OCI-LY7 (cell line): ENCODE data around the gene DNASE1L1. TPM values are rescaled to one million over a fixed set of nuclear protein-coding genes. Genes with fewer than 3 reads are reported as not detected.

Source experiments
- BruUV-seq: library from RNA; stranded (reverse); fragments of 400-500 nt; replicated peaks from 2 replicates; lab custom pipeline; 2021; lab: Mats Ljungman, UMichigan
- CTCF ChIA-PET: fragments of 300-600 bp; sonication (Branson Sonifier 250); formaldehyde crosslinking; loops from one replicate; lab custom pipeline; 2022; ENCODE audit warnings: antibody characterized with exemption; ENCODE audit not compliant: unreplicated experiment; lab: Charles Lee
- POLR2A ChIA-PET: fragments of 300-600 bp; sonication (Branson Sonifier 250); formaldehyde crosslinking; loops from one replicate; lab custom pipeline; 2022; ENCODE audit warnings: antibody characterized with exemption; lab: Charles Lee
- DNase-seq: peaks from one replicate; pipeline ENCODE4 v3.0.0-alpha.2; 2015; ENCODE audit warnings: low spot score
- H2AFZ ChIP-seq: fragments of 200-600 bp; sonication (generic), shearing (Covaris generic); 2 replicates; pipeline ENCODE4 v1.6.1; 2014; ENCODE audit warnings: mild to moderate bottlenecking, antibody characterized with exemption, low read length, moderate library complexity
- H3K27ac ChIP-seq: fragments of 200-600 bp; sonication (generic); 2 replicates; pipeline ENCODE4 v1.5.1; 2014; ENCODE audit warnings: mixed run types, low read depth, mild to moderate bottlenecking, moderate library complexity, low read length, inconsistent platforms; ENCODE audit not compliant: poor library complexity, severe bottlenecking
- H3K36me3 ChIP-seq: fragments of 200-600 bp; sonication (generic); 2 replicates; pipeline ENCODE4 v1.6.1; 2014; ENCODE audit warnings: mild to moderate bottlenecking, antibody characterized with exemption, low read length, moderate library complexity, mixed read lengths; ENCODE audit not compliant: insufficient read depth
- H3K4me1 ChIP-seq: fragments of 200-600 bp; sonication (generic); 2 replicates; pipeline ENCODE4 v1.5.1; 2014; ENCODE audit warnings: mild to moderate bottlenecking, low read length; ENCODE audit not compliant: insufficient read depth, poor library complexity, severe bottlenecking
- H3K4me2 ChIP-seq: fragments of 200-600 bp; sonication (generic); 2 replicates; pipeline ENCODE4 v1.6.1; 2014; ENCODE audit warnings: mild to moderate bottlenecking, low read length
- H3K4me3 ChIP-seq: fragments of 200-600 bp; sonication (generic); 2 replicates; pipeline ENCODE4 v1.5.1; 2014; ENCODE audit warnings: mild to moderate bottlenecking, low read depth, low read length; ENCODE audit not compliant: poor library complexity, severe bottlenecking
- H3K79me2 ChIP-seq: fragments of 200-600 bp; sonication (generic); 2 replicates; pipeline ENCODE4 v1.6.1; 2016; ENCODE audit warnings: low read depth, mild to moderate bottlenecking, low read length, moderate library complexity, mixed read lengths; ENCODE audit not compliant: insufficient read depth
- H3K9me2 ChIP-seq: fragments of 200-600 bp; sonication (generic); 2 replicates; pipeline ENCODE4 v1.6.1; 2016; ENCODE audit warnings: mild to moderate bottlenecking, low read length, mixed read lengths; ENCODE audit not compliant: insufficient read depth
- H3K9me3 ChIP-seq: fragments of 200-600 bp; sonication (generic); 2 replicates; pipeline ENCODE4 v1.6.1; 2014; ENCODE audit warnings: mild to moderate bottlenecking, mixed run types, low read length, mixed read lengths
- H4K20me1 ChIP-seq: fragments of 200-600 bp; sonication (generic); 2 replicates; pipeline ENCODE4 v1.6.1; 2014; ENCODE audit warnings: mild to moderate bottlenecking, antibody characterized with exemption, low read length, moderate library complexity, mixed read lengths; ENCODE audit not compliant: insufficient read depth
- CTCF ChIP-seq: fragments of 200-600 bp; sonication (generic); conservative IDR thresholded peaks from 2 replicates; pipeline ENCODE4 v1.5.1; 2014; ENCODE audit warnings: mild to moderate bottlenecking, antibody characterized with exemption, low read length, moderate library complexity, mixed read lengths
- EZH2phosphoT487 ChIP-seq: fragments of 200-600 bp; sonication (generic); IDR thresholded peaks from 2 replicates; pipeline ENCODE4 v1.6.1; 2018; ENCODE audit warnings: low read depth, borderline replicate concordance, mild to moderate bottlenecking, mixed run types, antibody characterized with exemption, low read length, moderate library complexity, mixed read lengths
- intact Hi-C: fragments of 100-400 bp; cut with micrococcal nuclease; formaldehyde crosslinking; loops from one replicate; pipeline ENCODE4 v1.10.0; 2022; ENCODE audit not compliant: unreplicated experiment
- total RNA-seq, 2 experiments: library from RNA; depleted of rRNA in 1 of 2; stranded (reverse); fragments of >200 nt in 1 of 2; shearing (Covaris generic) in 1 of 2; gene quantifications; 2 replicates each; pipeline ENCODE4 v1.2.3, GENCODE V29; 2014 to 2022

Gene DNASE1L1
- total RNA-seq, 2 experiments from 2014 or later, result 23.1 to 30.1 TPM

GRCh38 chrX:154379569-154379951 is 29.5 kb downstream of the DNASE1L1 start:
- no peak overlapping the region for H2AFZ ChIP-seq
- H3K4me3 ChIP-seq, result peak overlapping the region; percentile 88
- POLR2A ChIA-PET, result interaction anchor here (0.9 kb wide), 1 partner anchor 339 kb away, joined by 5 read pairs; no protein-coding TSS in a partner anchor
- TSS peak; percentile 88 for BruUV-seq
- peaks cover 13% of the 10 kb centered on the region for H3K79me2 ChIP-seq
- intact Hi-C loops, result loop anchor here (10.0 kb wide), 1 partner anchor 455 kb away; the partner anchor contains the start of gene ARHGAP4
- H3K27ac ChIP-seq, result peak overlapping the region; percentile 69
- H3K4me1 ChIP-seq, result peaks cover 29% of the 10 kb centered on the region
- H3K4me2 ChIP-seq, result peak overlapping the region; percentile 71
- H4K20me1 ChIP-seq, result no peaks in the 10 kb centered on the region
- no peak for DNase-seq
- H3K9me3 ChIP-seq, result no peaks in the 10 kb centered on the region
- TF ChIP-seq EZH2phosphoT487 (no peak), CTCF (no peak)
- H3K36me3 ChIP-seq, result peaks cover 4% of the 10 kb centered on the region; the same call in 1 of the 2 replicates
- H3K9me2 ChIP-seq, result no peaks in the 10 kb centered on the region
- CTCF ChIA-PET, result no interaction called here

- H2AFZ ChIP-seq, result no peak within 1 kb of the TSS
- H4K20me1 ChIP-seq, result no peaks in the 10 kb centered on the region
- BruUV-seq, result no TSS peak
- H3K4me1 ChIP-seq, result peaks cover 32% of the 10 kb centered on the region
- H3K9me2 ChIP-seq, result no peaks in the 10 kb centered on the region
- H3K4me2 ChIP-seq, result peak within 1 kb of the TSS; percentile 77
- H3K79me2 ChIP-seq, result peaks cover 13% of the 10 kb centered on the region
- DNase-seq, result peak; percentile 97
- ChIA-PET POLR2A (interaction anchor here (0.9 kb wide), 1 partner anchor 338 kb away, joined by 5 read pairs; no protein-coding TSS in a partner anchor), CTCF (no interaction called here)
- peak within 1 kb of the TSS; percentile 88 for H3K4me3 ChIP-seq
- H3K36me3 ChIP-seq, result peaks cover 4% of the 10 kb centered on the region; the same call in 1 of the 2 replicates
- intact Hi-C loops, result loop anchor here (1.0 to 10.0 kb wide), 2 partner anchors 407 to 454 kb away; partner anchors contain the start of genes ARHGAP4 and TMEM187
- TF ChIP-seq EZH2phosphoT487 (no peak), CTCF (no peak)
- H3K9me3 ChIP-seq, result no peaks in the 10 kb centered on the region
- H3K27ac ChIP-seq, result peak within 1 kb of the TSS; percentile 69
Measured at GRCh38 chrX:154378799-154379568, 30.1 kb downstream of the DNASE1L1 start, which contains the start of gene EMD. EMD (plus strand) TSS chrX:154379295; CDS start chrX:154379485, 190 bp downstream.
